Measurements from ENCODE around the gene CBX6.

CBX6 gene

GRCh38 chr22:38873469-38874411 is 1.7 kb upstream of the CBX6 start:
- DNase-seq (ENCODE audit: low read depth), result peak; percentile 22

GRCh38 chr22:38872831-38873248 is 824 bp upstream of the CBX6 start:
- no peak for DNase-seq (ENCODE audit: low read depth)

- DNase-seq (ENCODE audit: low read depth), result no peak
Measured at GRCh38 chr22:38871360-38872171, 450 bp downstream of the CBX6 start.

GRCh38 chr22:38870791-38871359 is 1.1 kb downstream of the CBX6 start:
- no peak for DNase-seq (ENCODE audit: low read depth)

- peak; percentile 81 for DNase-seq (ENCODE audit: low read depth)
Measured at GRCh38 chr22:38870312-38870741, 1.7 kb downstream of the CBX6 start.

GRCh38 chr22:38869663-38870062 is 2.4 kb downstream of the CBX6 start:
- DNase-seq (ENCODE audit: low read depth), result no peak

- peak; percentile 77 for DNase-seq (ENCODE audit: low read depth)
Measured at GRCh38 chr22:38868886-38869381, 3.1 kb downstream of the CBX6 start.

- no peak for DNase-seq (ENCODE audit: low read depth)
Measured at GRCh38 chr22:38868286-38868721, 3.7 kb downstream of the CBX6 start.

- no peak for DNase-seq (ENCODE audit: low read depth)
Measured at GRCh38 chr22:38867471-38868285, 4.3 kb downstream of the CBX6 start.

GRCh38 chr22:38867124-38867455 is 4.9 kb downstream of the CBX6 start:
- DNase-seq (ENCODE audit: low read depth), result no peak

- DNase-seq (ENCODE audit: low read depth), result no peak
Measured at GRCh38 chr22:38866399-38867123, 5.5 kb downstream of the CBX6 start.

GRCh38 chr22:38866024-38866398 is 6.0 kb downstream of the CBX6 start:
- DNase-seq (ENCODE audit: low read depth), result no peak

- no peak for DNase-seq (ENCODE audit: low read depth)
Measured at GRCh38 chr22:38865201-38866023, 6.6 kb downstream of the CBX6 start.

GRCh38 chr22:38864361-38865191 is 7.4 kb downstream of the CBX6 start:
- DNase-seq (ENCODE audit: low read depth), result no peak

- no peak for DNase-seq (ENCODE audit: low read depth)
Measured at GRCh38 chr22:38863531-38864131, 8.4 kb downstream of the CBX6 start.

- no peak for DNase-seq (ENCODE audit: low read depth)
Measured at GRCh38 chr22:38862375-38863329, 9.4 kb downstream of the CBX6 start.

- no peak for DNase-seq (ENCODE audit: low read depth)
Measured at GRCh38 chr22:38861927-38862326, 10.1 kb downstream of the CBX6 start.

Measured in stimulated activated CD8-positive, alpha-beta memory T cell treated with anti-CD3 and anti-CD28 coated beads, Interleukin-15, amount 100 ng/mL, for 1 hour (primary cell).